ENCODE results near the gene UBAC2. TPM values are rescaled to one million over a fixed set of nuclear protein-coding genes. Genes with fewer than 3 reads are reported as not detected.

Gene UBAC2
- polyA plus RNA-seq, 3 donors, result 59.6 to 113 (median 96.7) TPM

DNA sequence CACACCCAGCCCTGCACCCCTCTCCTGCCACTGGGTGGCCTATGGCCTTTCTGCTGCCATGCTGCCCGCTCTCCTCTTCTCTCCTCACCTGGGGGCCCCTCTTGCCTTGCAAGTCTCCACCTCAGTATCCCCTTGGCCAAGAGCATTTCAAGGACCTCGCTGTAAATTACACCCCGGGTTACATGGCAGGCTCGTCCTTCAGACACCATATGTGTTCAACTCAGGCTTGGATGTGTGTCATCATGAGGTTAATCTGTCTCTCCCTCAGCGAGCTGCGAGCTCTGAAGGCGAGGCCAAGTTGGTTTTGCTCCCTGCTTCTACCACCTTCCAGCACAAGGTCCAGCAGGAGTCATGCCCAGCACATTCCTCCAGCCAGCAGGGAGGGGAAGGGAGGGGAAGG, 225.8 kb downstream of the UBAC2 start:
- no peak overlapping the region for H2AFZ ChIP-seq (ENCODE audit: insufficient read depth, low read depth, low read length, poor library complexity, severe bottlenecking)

DNA sequence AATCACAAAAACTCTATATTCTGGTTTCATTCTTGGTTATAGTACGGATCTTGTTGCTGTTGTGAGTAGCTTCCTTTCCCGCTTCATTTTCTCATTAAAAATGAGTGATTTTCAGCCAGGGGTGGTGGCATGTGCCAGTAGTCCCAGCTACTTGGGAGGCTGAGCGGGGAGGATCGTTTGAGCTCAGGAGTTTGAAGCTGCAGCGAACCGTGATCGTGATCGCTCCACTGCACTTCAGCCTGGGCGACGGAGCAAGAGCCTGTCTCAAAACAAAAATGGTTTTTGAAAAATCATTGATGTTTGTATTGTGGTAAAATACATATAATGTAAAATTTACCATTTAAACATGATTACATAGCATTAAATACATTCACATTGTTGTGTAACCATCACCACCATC, 229.0 kb downstream of the UBAC2 start:
- Histone ChIP-seq H3K79me2 (ENCODE audit: insufficient read depth, low read length) (no peaks in the 10 kb centered on the region), H3K9me3 (replicated peaks in 1 of 2; ENCODE audit: control insufficient read depth in 1 of 2, insufficient read depth in 1 of 2, low read length in 2 of 2) (no peaks in the 10 kb centered on the region), H3K27me3 (ENCODE audit: control insufficient read depth in 2 of 2, insufficient read depth in 2 of 2, low read length in 2 of 2) (no peaks in the 10 kb centered on the region), H3K27ac (ENCODE audit: low read depth in 1 of 2, low read length in 2 of 2) (no peak overlapping the region), H3K9ac (ENCODE audit: insufficient read depth, low read length, poor library complexity, severe bottlenecking) (no peak overlapping the region), H3K4me2 (replicated peaks; ENCODE audit: extremely low read depth, low read length, poor library complexity, severe bottlenecking) (no peak overlapping the region), H2AFZ (ENCODE audit: insufficient read depth, low read depth, low read length, poor library complexity, severe bottlenecking) (no peak overlapping the region), H3K4me3 (replicated peaks in 1 of 3; ENCODE audit: low read depth in 2 of 3, low read length in 3 of 3) (no peak overlapping the region), H4K20me1 (ENCODE audit: insufficient read depth, low read length) (no peaks in the 10 kb centered on the region), H3K4me1 (ENCODE audit: control insufficient read depth in 1 of 2, insufficient read depth in 2 of 2, low read length in 2 of 2) (peaks cover 57 to 62% of the 10 kb centered on the region in 2 donors), H3K36me3 (replicated peaks in 1 of 2; ENCODE audit: control insufficient read depth in 1 of 2, insufficient read depth in 2 of 2, low read length in 2 of 2) (no peaks in the 10 kb centered on the region)
- Mint-ChIP-seq H3K27me3 (ENCODE audit: low read depth in 3 of 3) (peaks cover 8 to 15% (median 9%) of the 10 kb centered on the region in 3 donors), H3K4me1 (peaks cover 58% of the 10 kb centered on the region), H3K4me3 (no peak overlapping the region), H3K9me3 (peaks cover 0 to 2% (median 0%) of the 10 kb centered on the region in 7 donors), H3K36me3 (peaks cover 0 to 2% of the 10 kb centered on the region in 2 donors), H3K27ac (peak overlapping the region in 1 of 7 donors; percentile 66)
- no peak for DNase-seq
- intact Hi-C loops (cut with micrococcal nuclease), result loop anchor here (5.0 to 10.0 kb wide), 2 partner anchors 117 to 255 kb away; no protein-coding TSS in a partner anchor
- TF ChIP-seq, protein P1, sequence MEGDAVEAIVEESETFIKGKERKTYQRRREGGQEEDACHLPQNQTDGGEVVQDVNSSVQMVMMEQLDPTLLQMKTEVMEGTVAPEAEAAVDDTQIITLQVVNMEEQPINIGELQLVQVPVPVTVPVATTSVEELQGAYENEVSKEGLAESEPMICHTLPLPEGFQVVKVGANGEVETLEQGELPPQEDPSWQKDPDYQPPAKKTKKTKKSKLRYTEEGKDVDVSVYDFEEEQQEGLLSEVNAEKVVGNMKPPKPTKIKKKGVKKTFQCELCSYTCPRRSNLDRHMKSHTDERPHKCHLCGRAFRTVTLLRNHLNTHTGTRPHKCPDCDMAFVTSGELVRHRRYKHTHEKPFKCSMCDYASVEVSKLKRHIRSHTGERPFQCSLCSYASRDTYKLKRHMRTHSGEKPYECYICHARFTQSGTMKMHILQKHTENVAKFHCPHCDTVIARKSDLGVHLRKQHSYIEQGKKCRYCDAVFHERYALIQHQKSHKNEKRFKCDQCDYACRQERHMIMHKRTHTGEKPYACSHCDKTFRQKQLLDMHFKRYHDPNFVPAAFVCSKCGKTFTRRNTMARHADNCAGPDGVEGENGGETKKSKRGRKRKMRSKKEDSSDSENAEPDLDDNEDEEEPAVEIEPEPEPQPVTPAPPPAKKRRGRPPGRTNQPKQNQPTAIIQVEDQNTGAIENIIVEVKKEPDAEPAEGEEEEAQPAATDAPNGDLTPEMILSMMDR (IDR thresholded peaks at IDR 0.05), result no peak
- 84% methylated on average over 6 of the region's 10 CpGs for WGBS (ENCODE audit: insufficient coverage)

More for the DNA sequence above, 225.8 kb downstream of the UBAC2 start:
- Mint-ChIP-seq H3K27me3 (ENCODE audit: low read depth in 3 of 3) (peaks cover 15 to 18% (median 17%) of the 10 kb centered on the region in 3 donors), H3K36me3 (peaks cover 5 to 6% of the 10 kb centered on the region in 2 donors), H3K27ac (peak overlapping the region in 2 of 7 donors; percentile 14 to 46), H3K4me3 (no peak overlapping the region), H3K4me1 (peaks cover 52% of the 10 kb centered on the region), H3K9me3 (peaks cover 0 to 4% (median 0%) of the 10 kb centered on the region in 7 donors)
- Histone ChIP-seq H3K9ac (ENCODE audit: insufficient read depth, low read length, poor library complexity, severe bottlenecking) (no peak overlapping the region), H3K4me1 (ENCODE audit: control insufficient read depth in 1 of 2, insufficient read depth in 2 of 2, low read length in 2 of 2) (peaks cover 46 to 55% of the 10 kb centered on the region in 2 donors), H3K79me2 (ENCODE audit: insufficient read depth, low read length) (no peaks in the 10 kb centered on the region), H3K4me3 (replicated peaks in 1 of 3; ENCODE audit: low read depth in 2 of 3, low read length in 3 of 3) (no peak overlapping the region), H3K4me2 (replicated peaks; ENCODE audit: extremely low read depth, low read length, poor library complexity, severe bottlenecking) (peak overlapping the region; percentile 68), H3K27me3 (ENCODE audit: control insufficient read depth in 2 of 2, insufficient read depth in 2 of 2, low read length in 2 of 2) (no peaks in the 10 kb centered on the region), H3K36me3 (replicated peaks in 1 of 2; ENCODE audit: control insufficient read depth in 1 of 2, insufficient read depth in 2 of 2, low read length in 2 of 2) (no peaks in the 10 kb centered on the region), H3K27ac (ENCODE audit: low read depth in 1 of 2, low read length in 2 of 2) (peak overlapping the region in 1 of 2 donors; percentile 66), H4K20me1 (ENCODE audit: insufficient read depth, low read length) (no peaks in the 10 kb centered on the region), H3K9me3 (replicated peaks in 1 of 2; ENCODE audit: control insufficient read depth in 1 of 2, insufficient read depth in 1 of 2, low read length in 2 of 2) (no peaks in the 10 kb centered on the region)
- TF ChIP-seq, protein P1 (IDR thresholded peaks at IDR 0.05), result no peak
- 93% methylated on average over 6 of the region's 7 CpGs for WGBS (ENCODE audit: insufficient coverage)
- intact Hi-C loops (cut with micrococcal nuclease), result loop anchor here in 1 of 2 donors (10.0 kb wide), 1 partner anchor 252 kb away; no protein-coding TSS in a partner anchor
- DNase-seq, result no peak

All from CD14-positive monocyte (primary cell).